Astrocyte (in vitro differentiated cells and primary cell): ENCODE data around the gene FSIP1.

ENCODE experiments used
- EZH2 ChIP-seq: IDR thresholded peaks from 2 replicates; pipeline ENCODE4 v1.6.1; 2012; ENCODE audit warnings: mild to moderate bottlenecking, low read length, inconsistent platforms; ENCODE audit not compliant: insufficient read depth
- TF ChIP-seq, protein P1 (sequence below): IDR thresholded peaks from 2 replicates; pipeline ENCODE4 v1.5.1; 2011; ENCODE audit warnings: low read depth, mild to moderate bottlenecking, inconsistent platforms, low read length, moderate library complexity; ENCODE audit not compliant: insufficient read depth

DNA sequence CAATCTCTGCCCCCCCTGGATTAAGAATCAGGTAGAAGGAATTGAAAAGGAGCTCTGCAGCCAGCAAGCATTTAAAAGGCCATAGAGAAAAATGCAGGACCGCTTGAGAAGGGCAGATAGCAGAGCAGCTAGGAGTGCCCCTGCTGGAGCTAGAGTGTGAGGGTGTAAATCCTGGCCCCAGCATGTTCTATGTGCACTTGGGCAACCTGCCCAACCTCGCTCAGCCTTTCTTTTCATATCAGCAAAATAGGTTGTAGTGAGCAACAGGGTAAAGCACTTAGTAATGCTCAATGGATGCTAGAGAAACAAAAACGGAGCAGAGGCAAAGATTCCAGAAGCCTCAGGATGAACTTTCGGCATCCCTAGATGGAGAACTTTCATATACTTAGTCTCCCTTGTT, 226.8 kb downstream of the FSIP1 start:
- TF ChIP-seq, protein P1, sequence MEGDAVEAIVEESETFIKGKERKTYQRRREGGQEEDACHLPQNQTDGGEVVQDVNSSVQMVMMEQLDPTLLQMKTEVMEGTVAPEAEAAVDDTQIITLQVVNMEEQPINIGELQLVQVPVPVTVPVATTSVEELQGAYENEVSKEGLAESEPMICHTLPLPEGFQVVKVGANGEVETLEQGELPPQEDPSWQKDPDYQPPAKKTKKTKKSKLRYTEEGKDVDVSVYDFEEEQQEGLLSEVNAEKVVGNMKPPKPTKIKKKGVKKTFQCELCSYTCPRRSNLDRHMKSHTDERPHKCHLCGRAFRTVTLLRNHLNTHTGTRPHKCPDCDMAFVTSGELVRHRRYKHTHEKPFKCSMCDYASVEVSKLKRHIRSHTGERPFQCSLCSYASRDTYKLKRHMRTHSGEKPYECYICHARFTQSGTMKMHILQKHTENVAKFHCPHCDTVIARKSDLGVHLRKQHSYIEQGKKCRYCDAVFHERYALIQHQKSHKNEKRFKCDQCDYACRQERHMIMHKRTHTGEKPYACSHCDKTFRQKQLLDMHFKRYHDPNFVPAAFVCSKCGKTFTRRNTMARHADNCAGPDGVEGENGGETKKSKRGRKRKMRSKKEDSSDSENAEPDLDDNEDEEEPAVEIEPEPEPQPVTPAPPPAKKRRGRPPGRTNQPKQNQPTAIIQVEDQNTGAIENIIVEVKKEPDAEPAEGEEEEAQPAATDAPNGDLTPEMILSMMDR, result no peak
- no peak for TF ChIP-seq EZH2
